Measurements from ENCODE around the gene EPHB2.
"Not testable (repeated sequence)": the region's sequence is repeated elsewhere in the genome, so short reads cannot be mapped to it uniquely, and the experiment has no call there.

EPHB2 gene

GRCh38 chr1:22835636-22836319, 125.1 kb downstream of the EPHB2 start:
- no peak for DNase-seq (ENCODE audit: low read depth, low spot score)
- Histone ChIP-seq H3K9me3 (ENCODE audit: control insufficient read depth, insufficient read depth, low read length) (no peaks in the 10 kb centered on the region), H3K36me3 (ENCODE audit: control insufficient read depth, insufficient read depth, low read length) (no peaks in the 10 kb centered on the region), H3K4me1 (ENCODE audit: control insufficient read depth, insufficient read depth, low read length) (no peaks in the 10 kb centered on the region), H3K27ac (ENCODE audit: low read length) (no peak overlapping the region), H3K27me3 (ENCODE audit: control insufficient read depth, insufficient read depth, low read length) (no peaks in the 10 kb centered on the region), H3K4me3 (ENCODE audit: low read length) (no peak overlapping the region)
- no CpG with 5 or more reads among the region's 24 CpGs for WGBS (ENCODE audit: insufficient coverage, insufficient read length)

GRCh38 chr1:22836850-22837249, 126.2 kb downstream of the EPHB2 start:
- Histone ChIP-seq H3K27ac (ENCODE audit: low read length) (no peak overlapping the region), H3K9me3 (ENCODE audit: control insufficient read depth, insufficient read depth, low read length) (no peaks in the 10 kb centered on the region), H3K4me3 (ENCODE audit: low read length) (no peak overlapping the region), H3K27me3 (ENCODE audit: control insufficient read depth, insufficient read depth, low read length) (no peaks in the 10 kb centered on the region), H3K4me1 (ENCODE audit: control insufficient read depth, insufficient read depth, low read length) (no peaks in the 10 kb centered on the region), H3K36me3 (ENCODE audit: control insufficient read depth, insufficient read depth, low read length) (no peaks in the 10 kb centered on the region)
- no peak for DNase-seq (ENCODE audit: low read depth, low spot score)
- no CpG with 5 or more reads among the region's 5 CpGs for WGBS (ENCODE audit: insufficient coverage, insufficient read length)

- no peak overlapping the region for H3K27ac ChIP-seq (ENCODE audit: low read length)
- H3K36me3 ChIP-seq (ENCODE audit: control insufficient read depth, insufficient read depth, low read length) = no peaks in the 10 kb centered on the region
- no peaks in the 10 kb centered on the region for H3K27me3 ChIP-seq (ENCODE audit: control insufficient read depth, insufficient read depth, low read length)
- H3K4me1 ChIP-seq (ENCODE audit: control insufficient read depth, insufficient read depth, low read length) = no peaks in the 10 kb centered on the region
- WGBS (ENCODE audit: insufficient coverage, insufficient read length) = no CpG with 5 or more reads among the region's 3 CpGs
- no peak overlapping the region for H3K4me3 ChIP-seq (ENCODE audit: low read length)
- DNase-seq (ENCODE audit: low read depth, low spot score) = no peak
- no peaks in the 10 kb centered on the region for H3K9me3 ChIP-seq (ENCODE audit: control insufficient read depth, insufficient read depth, low read length)
Measured at GRCh38 chr1:22837332-22837731, 126.7 kb downstream of the EPHB2 start.

GRCh38 chr1:22838965-22839364, 128.3 kb downstream of the EPHB2 start:
- Histone ChIP-seq H3K4me1 (ENCODE audit: control insufficient read depth, insufficient read depth, low read length) (no peaks in the 10 kb centered on the region), H3K9me3 (ENCODE audit: control insufficient read depth, insufficient read depth, low read length) (no peaks in the 10 kb centered on the region), H3K36me3 (ENCODE audit: control insufficient read depth, insufficient read depth, low read length) (no peaks in the 10 kb centered on the region), H3K27me3 (ENCODE audit: control insufficient read depth, insufficient read depth, low read length) (no peaks in the 10 kb centered on the region), H3K27ac (ENCODE audit: low read length) (no peak overlapping the region), H3K4me3 (ENCODE audit: low read length) (no peak overlapping the region)
- WGBS (ENCODE audit: insufficient coverage, insufficient read length) = no CpG with 5 or more reads among the region's 5 CpGs
- DNase-seq (ENCODE audit: low read depth, low spot score) = no peak

- Histone ChIP-seq H3K27ac (ENCODE audit: low read length) (no peak overlapping the region), H3K4me1 (ENCODE audit: control insufficient read depth, insufficient read depth, low read length) (no peaks in the 10 kb centered on the region), H3K27me3 (ENCODE audit: control insufficient read depth, insufficient read depth, low read length) (no peaks in the 10 kb centered on the region), H3K4me3 (ENCODE audit: low read length) (no peak overlapping the region), H3K36me3 (ENCODE audit: control insufficient read depth, insufficient read depth, low read length) (no peaks in the 10 kb centered on the region), H3K9me3 (ENCODE audit: control insufficient read depth, insufficient read depth, low read length) (no peaks in the 10 kb centered on the region)
- no peak for DNase-seq (ENCODE audit: low read depth, low spot score)
- WGBS (ENCODE audit: insufficient coverage, insufficient read length) = no CpG with 5 or more reads among the region's 6 CpGs
Measured at GRCh38 chr1:22839806-22840205, 129.2 kb downstream of the EPHB2 start.

GRCh38 chr1:22841142-22841541, 130.5 kb downstream of the EPHB2 start:
- Histone ChIP-seq H3K27me3 (ENCODE audit: control insufficient read depth, insufficient read depth, low read length) (no peaks in the 10 kb centered on the region), H3K9me3 (ENCODE audit: control insufficient read depth, insufficient read depth, low read length) (no peaks in the 10 kb centered on the region), H3K27ac (ENCODE audit: low read length) (no peak overlapping the region), H3K4me1 (ENCODE audit: control insufficient read depth, insufficient read depth, low read length) (no peaks in the 10 kb centered on the region), H3K36me3 (ENCODE audit: control insufficient read depth, insufficient read depth, low read length) (no peaks in the 10 kb centered on the region), H3K4me3 (ENCODE audit: low read length) (no peak overlapping the region)
- no peak for DNase-seq (ENCODE audit: low read depth, low spot score)
- no CpG with 5 or more reads among the region's 3 CpGs for WGBS (ENCODE audit: insufficient coverage, insufficient read length)

- Histone ChIP-seq H3K27me3 (ENCODE audit: control insufficient read depth, insufficient read depth, low read length) (no peaks in the 10 kb centered on the region), H3K27ac (ENCODE audit: low read length) (no peak overlapping the region), H3K4me3 (ENCODE audit: low read length) (no peak overlapping the region), H3K36me3 (ENCODE audit: control insufficient read depth, insufficient read depth, low read length) (no peaks in the 10 kb centered on the region), H3K9me3 (ENCODE audit: control insufficient read depth, insufficient read depth, low read length) (no peaks in the 10 kb centered on the region), H3K4me1 (ENCODE audit: control insufficient read depth, insufficient read depth, low read length) (0 out of 2 replicates have a peak, but pooled peaks cover 1% of the 10 kb centered on the region)
- no CpG with 5 or more reads among the region's 8 CpGs for WGBS (ENCODE audit: insufficient coverage, insufficient read length)
- DNase-seq (ENCODE audit: low read depth, low spot score) = no peak
Measured at GRCh38 chr1:22841860-22842281, 131.2 kb downstream of the EPHB2 start.

- H3K36me3 ChIP-seq (ENCODE audit: control insufficient read depth, insufficient read depth, low read length); DNase-seq (ENCODE audit: low read depth, low spot score); H3K4me1 ChIP-seq (ENCODE audit: control insufficient read depth, insufficient read depth, low read length); H3K27me3 ChIP-seq (ENCODE audit: control insufficient read depth, insufficient read depth, low read length); H3K9me3 ChIP-seq (ENCODE audit: control insufficient read depth, insufficient read depth, low read length); H3K27ac ChIP-seq (ENCODE audit: low read length); H3K4me3 ChIP-seq (ENCODE audit: low read length): not testable (repeated sequence)
- no CpG with 5 or more reads among the region's 11 CpGs for WGBS (ENCODE audit: insufficient coverage, insufficient read length)
Measured at GRCh38 chr1:22843441-22844183, 133.0 kb downstream of the EPHB2 start.

GRCh38 chr1:22844621-22845020, 134.0 kb downstream of the EPHB2 start:
- H3K4me3 ChIP-seq (ENCODE audit: low read length) = no peak overlapping the region
- no peaks in the 10 kb centered on the region for H3K27me3 ChIP-seq (ENCODE audit: control insufficient read depth, insufficient read depth, low read length)
- no peak for DNase-seq (ENCODE audit: low read depth, low spot score)
- WGBS (ENCODE audit: insufficient coverage, insufficient read length) = no CpG with 5 or more reads among the region's 5 CpGs
- H3K9me3 ChIP-seq (ENCODE audit: control insufficient read depth, insufficient read depth, low read length) = no peaks in the 10 kb centered on the region
- 0 out of 2 replicates have a peak, but pooled peaks cover 1% of the 10 kb centered on the region for H3K4me1 ChIP-seq (ENCODE audit: control insufficient read depth, insufficient read depth, low read length)
- no peaks in the 10 kb centered on the region for H3K36me3 ChIP-seq (ENCODE audit: control insufficient read depth, insufficient read depth, low read length)
- H3K27ac ChIP-seq (ENCODE audit: low read length) = no peak overlapping the region

GRCh38 chr1:22845398-22845935, 134.8 kb downstream of the EPHB2 start:
- H3K27me3 ChIP-seq (ENCODE audit: control insufficient read depth, insufficient read depth, low read length) = no peaks in the 10 kb centered on the region
- WGBS (ENCODE audit: insufficient coverage, insufficient read length) = no CpG with 5 or more reads among the region's 4 CpGs
- H3K4me3 ChIP-seq (ENCODE audit: low read length) = no peak overlapping the region
- no peaks in the 10 kb centered on the region for H3K36me3 ChIP-seq (ENCODE audit: control insufficient read depth, insufficient read depth, low read length)
- H3K9me3 ChIP-seq (ENCODE audit: control insufficient read depth, insufficient read depth, low read length) = no peaks in the 10 kb centered on the region
- 0 out of 2 replicates have a peak, but pooled peaks cover 1% of the 10 kb centered on the region for H3K4me1 ChIP-seq (ENCODE audit: control insufficient read depth, insufficient read depth, low read length)
- no peak for DNase-seq (ENCODE audit: low read depth, low spot score)
- no peak overlapping the region for H3K27ac ChIP-seq (ENCODE audit: low read length)
